ENCODE data around the gene TXNDC16. TPM values are rescaled to one million over a fixed set of nuclear protein-coding genes. Genes with fewer than 3 reads are reported as not detected.

TXNDC16 gene
- total RNA-seq, 1 donor from 2014 or later, result 1.7 TPM

DNA sequence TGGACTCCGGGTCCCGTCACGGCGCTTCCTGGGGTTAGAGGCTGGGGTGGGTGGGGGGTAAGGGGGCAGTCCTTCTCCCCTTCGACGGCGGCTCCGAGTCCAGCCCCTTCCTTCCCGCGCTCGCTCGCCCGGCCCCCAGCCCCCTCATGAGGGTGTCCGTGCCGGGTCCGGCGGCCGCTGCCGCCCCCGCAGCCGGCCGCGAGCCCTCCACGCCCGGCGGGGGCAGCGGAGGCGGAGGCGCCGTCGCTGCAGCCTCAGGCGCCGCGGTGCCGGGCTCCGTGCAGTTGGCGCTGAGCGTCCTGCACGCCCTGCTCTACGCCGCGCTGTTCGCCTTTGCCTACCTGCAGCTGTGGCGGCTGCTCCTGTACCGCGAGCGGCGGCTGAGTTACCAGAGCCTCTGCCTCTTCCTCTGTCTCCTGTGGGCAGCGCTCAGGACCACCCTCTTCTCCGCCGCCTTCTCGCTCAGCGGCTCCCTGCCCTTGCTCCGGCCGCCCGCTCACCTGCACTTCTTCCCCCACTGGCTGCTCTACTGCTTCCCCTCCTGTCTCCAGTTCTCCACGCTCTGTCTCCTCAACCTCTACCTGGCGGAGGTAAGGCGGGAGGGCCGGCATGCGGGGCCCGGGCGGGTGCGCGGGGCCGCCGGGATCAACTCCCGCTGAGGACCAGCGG, 831 bp upstream of the TXNDC16 start:
- Histone ChIP-seq H2AFZ (ENCODE audit: low read depth, low read length) (peak overlapping the region; percentile 97), H3K9me3 (ENCODE audit: insufficient read depth, low read depth, low read length) (no peaks in the 10 kb centered on the region), H3K4me2 (ENCODE audit: low read length) (peak overlapping the region; percentile 91), H3K4me1 (ENCODE audit: insufficient read depth, low read length) (peaks cover 17% of the 10 kb centered on the region), H3K27me3 (ENCODE audit: insufficient read depth, low read length) (no peaks in the 10 kb centered on the region), H3K27ac (ENCODE audit: low read depth, low read length) (peak overlapping the region; percentile 21), H3K9ac (ENCODE audit: low read length) (peak overlapping the region; percentile 77), H4K20me1 (ENCODE audit: insufficient read depth, low read length) (no peaks in the 10 kb centered on the region), H3K79me2 (ENCODE audit: insufficient read depth, low read length) (no peaks in the 10 kb centered on the region), H3K36me3 (ENCODE audit: insufficient read depth, low read length) (no peaks in the 10 kb centered on the region), H3K4me3 (ENCODE audit: insufficient read depth, low read depth, low read length) (peak overlapping the region; percentile 68)
- FAIRE-seq, result no peak
- no peaks in the 10 kb centered on the region for H3K9me3 Mint-ChIP-seq (ENCODE audit: unreplicated experiment)
- TF ChIP-seq EZH2 (IDR thresholded peaks at IDR 0.05; ENCODE audit: insufficient read depth, low read length), result no peak
- TF ChIP-seq, protein P1, sequence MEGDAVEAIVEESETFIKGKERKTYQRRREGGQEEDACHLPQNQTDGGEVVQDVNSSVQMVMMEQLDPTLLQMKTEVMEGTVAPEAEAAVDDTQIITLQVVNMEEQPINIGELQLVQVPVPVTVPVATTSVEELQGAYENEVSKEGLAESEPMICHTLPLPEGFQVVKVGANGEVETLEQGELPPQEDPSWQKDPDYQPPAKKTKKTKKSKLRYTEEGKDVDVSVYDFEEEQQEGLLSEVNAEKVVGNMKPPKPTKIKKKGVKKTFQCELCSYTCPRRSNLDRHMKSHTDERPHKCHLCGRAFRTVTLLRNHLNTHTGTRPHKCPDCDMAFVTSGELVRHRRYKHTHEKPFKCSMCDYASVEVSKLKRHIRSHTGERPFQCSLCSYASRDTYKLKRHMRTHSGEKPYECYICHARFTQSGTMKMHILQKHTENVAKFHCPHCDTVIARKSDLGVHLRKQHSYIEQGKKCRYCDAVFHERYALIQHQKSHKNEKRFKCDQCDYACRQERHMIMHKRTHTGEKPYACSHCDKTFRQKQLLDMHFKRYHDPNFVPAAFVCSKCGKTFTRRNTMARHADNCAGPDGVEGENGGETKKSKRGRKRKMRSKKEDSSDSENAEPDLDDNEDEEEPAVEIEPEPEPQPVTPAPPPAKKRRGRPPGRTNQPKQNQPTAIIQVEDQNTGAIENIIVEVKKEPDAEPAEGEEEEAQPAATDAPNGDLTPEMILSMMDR (IDR thresholded peaks at IDR 0.05; ENCODE audit: insufficient read depth, low read depth, low read length), result no peak
- H3K4me1 Mint-ChIP-seq (ENCODE audit: low read depth, unreplicated experiment), result no peaks in the 10 kb centered on the region
- no peak for DNase-seq (ENCODE audit: low read depth)
- H3K4me3 Mint-ChIP-seq (ENCODE audit: unreplicated experiment), result peak overlapping the region; percentile 92
- no peaks in the 10 kb centered on the region for H3K36me3 Mint-ChIP-seq (ENCODE audit: low read depth, unreplicated experiment)
- H3K27me3 Mint-ChIP-seq (ENCODE audit: low read depth, unreplicated experiment), result no peaks in the 10 kb centered on the region
- no peak overlapping the region for H3K27ac Mint-ChIP-seq (ENCODE audit: unreplicated experiment)

DNA sequence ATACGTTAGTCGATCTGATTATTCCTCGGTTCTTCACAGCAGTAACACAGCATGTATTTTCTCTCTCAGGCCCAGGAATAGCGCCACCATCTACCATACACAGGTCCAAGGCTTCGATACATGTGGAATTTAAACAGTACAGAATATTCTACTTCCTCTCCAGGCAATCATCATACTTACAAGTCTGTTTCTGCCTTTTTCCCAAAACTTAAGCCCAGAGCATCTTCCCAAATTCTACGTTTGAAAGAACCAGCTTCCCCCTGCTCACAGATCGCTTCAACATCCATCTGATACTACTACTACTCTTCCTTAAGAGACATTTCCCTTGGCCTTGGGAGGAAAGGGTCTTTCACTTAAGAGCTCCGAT, 626 bp downstream of the TXNDC16 start:
- Mint-ChIP-seq H3K4me3 (ENCODE audit: unreplicated experiment) (peak overlapping the region; percentile 82), H3K27ac (ENCODE audit: unreplicated experiment) (no peak overlapping the region), H3K9me3 (ENCODE audit: unreplicated experiment) (no peaks in the 10 kb centered on the region), H3K27me3 (ENCODE audit: low read depth, unreplicated experiment) (no peaks in the 10 kb centered on the region), H3K4me1 (ENCODE audit: low read depth, unreplicated experiment) (no peaks in the 10 kb centered on the region), H3K36me3 (ENCODE audit: low read depth, unreplicated experiment) (no peaks in the 10 kb centered on the region)
- Histone ChIP-seq H3K36me3 (ENCODE audit: insufficient read depth, low read length) (no peaks in the 10 kb centered on the region), H3K79me2 (ENCODE audit: insufficient read depth, low read length) (no peaks in the 10 kb centered on the region), H4K20me1 (ENCODE audit: insufficient read depth, low read length) (no peaks in the 10 kb centered on the region), H3K27ac (ENCODE audit: low read depth, low read length) (peak overlapping the region; percentile 58), H3K9me3 (ENCODE audit: insufficient read depth, low read depth, low read length) (no peaks in the 10 kb centered on the region), H3K9ac (ENCODE audit: low read length) (peak overlapping the region; percentile 83), H3K4me2 (ENCODE audit: low read length) (peak overlapping the region; percentile 98), H3K27me3 (ENCODE audit: insufficient read depth, low read length) (no peaks in the 10 kb centered on the region), H3K4me3 (ENCODE audit: insufficient read depth, low read depth, low read length) (peak overlapping the region; percentile 83), H2AFZ (ENCODE audit: low read depth, low read length) (peak overlapping the region; percentile 94), H3K4me1 (ENCODE audit: insufficient read depth, low read length) (peaks cover 17% of the 10 kb centered on the region)
- FAIRE-seq, result no peak
- DNase-seq (ENCODE audit: low read depth), result peak; percentile 26
- TF ChIP-seq, protein P1 (IDR thresholded peaks at IDR 0.05; ENCODE audit: insufficient read depth, low read depth, low read length), result peak; percentile 28
- TF ChIP-seq EZH2 (IDR thresholded peaks at IDR 0.05; ENCODE audit: insufficient read depth, low read length), result no peak

DNA sequence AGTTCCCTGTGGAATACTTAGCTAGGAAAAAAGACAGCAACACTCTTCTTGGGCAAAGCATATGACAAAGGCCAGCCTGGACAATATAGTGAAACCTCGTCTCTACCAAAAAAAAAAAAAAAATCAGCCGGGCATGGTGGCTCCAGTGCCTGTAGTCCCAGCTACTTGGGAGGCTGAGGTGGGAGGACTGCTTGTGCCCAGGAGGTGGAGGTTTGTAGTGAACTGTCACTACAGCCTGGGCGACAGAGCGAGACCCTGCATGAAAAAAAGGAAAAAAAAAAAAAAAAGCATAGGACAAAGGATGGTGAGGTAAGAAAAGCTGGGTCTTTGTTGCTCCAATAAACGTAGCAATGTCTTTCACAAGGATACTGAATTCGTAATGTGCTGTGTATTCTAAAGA, 1.1 kb downstream of the TXNDC16 start:
- FAIRE-seq, result no peak
- no peak overlapping the region for H3K4me3 Mint-ChIP-seq (ENCODE audit: unreplicated experiment)

More for the DNA sequence above, 1.1 kb downstream of the TXNDC16 start:
- H3K36me3 Mint-ChIP-seq (ENCODE audit: low read depth, unreplicated experiment), result no peaks in the 10 kb centered on the region
- H3K36me3 ChIP-seq (ENCODE audit: insufficient read depth, low read length), result no peaks in the 10 kb centered on the region
- no peak for DNase-seq (ENCODE audit: low read depth)
- no peak for TF ChIP-seq EZH2 (IDR thresholded peaks at IDR 0.05; ENCODE audit: insufficient read depth, low read length)
- TF ChIP-seq, protein P1 (IDR thresholded peaks at IDR 0.05; ENCODE audit: insufficient read depth, low read depth, low read length), result no peak
- H2AFZ ChIP-seq (ENCODE audit: low read depth, low read length), result peak overlapping the region; percentile 94
- no peaks in the 10 kb centered on the region for H3K27me3 ChIP-seq (ENCODE audit: insufficient read depth, low read length)
- H3K9ac ChIP-seq (ENCODE audit: low read length), result peak overlapping the region; percentile 83
- no peaks in the 10 kb centered on the region for H3K4me1 Mint-ChIP-seq (ENCODE audit: low read depth, unreplicated experiment)
- no peak overlapping the region for H3K27ac ChIP-seq (ENCODE audit: low read depth, low read length)
- no peaks in the 10 kb centered on the region for H3K27me3 Mint-ChIP-seq (ENCODE audit: low read depth, unreplicated experiment)
- H3K79me2 ChIP-seq (ENCODE audit: insufficient read depth, low read length), result no peaks in the 10 kb centered on the region
- peak overlapping the region; percentile 98 for H3K4me2 ChIP-seq (ENCODE audit: low read length)
- no peak overlapping the region for H3K27ac Mint-ChIP-seq (ENCODE audit: unreplicated experiment)
- H4K20me1 ChIP-seq (ENCODE audit: insufficient read depth, low read length), result no peaks in the 10 kb centered on the region
- H3K4me1 ChIP-seq (ENCODE audit: insufficient read depth, low read length), result peaks cover 17% of the 10 kb centered on the region
- H3K9me3 Mint-ChIP-seq (ENCODE audit: unreplicated experiment), result no peaks in the 10 kb centered on the region
- peak overlapping the region; percentile 83 for H3K4me3 ChIP-seq (ENCODE audit: insufficient read depth, low read depth, low read length)
- no peaks in the 10 kb centered on the region for H3K9me3 ChIP-seq (ENCODE audit: insufficient read depth, low read depth, low read length)

All from astrocyte (in vitro differentiated cells and primary cell).